GM19328 (cell line): ENCODE data around the gene AGAP1.

Experiments used
- ATAC-seq: cut with Tn5 transposase; IDR thresholded peaks from one replicate; pipeline ENCODE4 v1.9.1; 2021; ENCODE audit warnings: mild to moderate bottlenecking, moderate library complexity; ENCODE audit not compliant: unreplicated experiment

The AGAP1 gene

DNA sequence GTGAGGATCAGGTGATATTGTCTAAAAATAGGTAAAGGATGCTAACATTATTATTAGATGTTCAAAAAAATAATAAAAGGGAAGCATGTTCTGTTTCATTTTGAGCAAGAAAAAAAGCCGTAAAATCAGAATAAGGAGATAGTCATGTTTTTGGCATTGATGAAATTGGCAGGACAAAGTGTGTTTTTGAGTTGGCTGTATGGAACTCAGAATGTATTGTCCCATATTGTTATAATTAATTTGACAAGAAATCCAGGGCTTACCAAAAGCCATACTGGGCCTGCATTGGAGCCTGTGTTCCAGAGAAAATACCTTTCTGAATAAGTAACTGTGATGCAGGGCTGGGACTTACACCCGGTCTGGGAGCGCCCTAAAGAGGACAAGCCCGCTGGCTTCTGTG, 232.0 kb downstream of the AGAP1 start:
- no peak for ATAC-seq

DNA sequence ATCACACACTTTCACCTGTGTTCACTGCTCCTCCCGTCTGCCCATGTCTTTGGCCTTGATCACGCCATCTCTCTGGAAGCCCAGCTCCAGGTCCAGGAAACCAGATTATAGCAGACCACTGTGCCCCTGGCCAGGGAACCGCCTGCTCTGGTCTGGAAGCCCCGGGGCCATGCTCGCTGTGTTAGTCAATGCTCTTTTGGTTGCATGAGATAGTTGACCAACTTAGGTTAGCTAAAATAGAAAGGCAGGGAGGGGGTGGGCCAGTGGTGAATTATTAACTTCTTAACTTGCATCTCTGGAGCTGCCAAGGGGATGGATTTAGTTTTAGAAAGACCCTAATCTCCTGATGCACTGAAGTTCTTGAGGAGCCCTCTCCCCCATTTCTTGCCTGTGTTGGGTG, 232.7 kb downstream of the AGAP1 start:
- ATAC-seq = no peak

DNA sequence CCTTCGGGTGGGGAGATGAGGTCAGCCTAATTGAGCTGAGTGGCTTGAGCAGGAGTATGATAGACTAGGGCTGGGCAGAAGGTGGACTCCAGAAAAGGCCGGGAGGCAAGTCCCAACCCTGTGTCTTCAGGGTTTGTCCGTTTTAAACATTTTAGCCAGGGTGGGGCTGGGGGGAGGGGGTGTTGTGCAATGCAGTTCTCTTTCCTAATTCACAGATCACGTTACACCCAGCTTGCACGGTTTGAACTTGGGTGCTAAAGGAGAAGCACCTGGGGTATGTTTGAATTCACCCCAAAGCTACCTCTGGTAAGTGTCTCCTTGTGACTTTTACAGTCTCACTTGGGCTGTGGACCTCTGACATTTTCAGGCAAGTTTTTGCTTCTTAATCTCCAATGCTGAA, 233.3 kb downstream of the AGAP1 start:
- ATAC-seq = no peak

DNA sequence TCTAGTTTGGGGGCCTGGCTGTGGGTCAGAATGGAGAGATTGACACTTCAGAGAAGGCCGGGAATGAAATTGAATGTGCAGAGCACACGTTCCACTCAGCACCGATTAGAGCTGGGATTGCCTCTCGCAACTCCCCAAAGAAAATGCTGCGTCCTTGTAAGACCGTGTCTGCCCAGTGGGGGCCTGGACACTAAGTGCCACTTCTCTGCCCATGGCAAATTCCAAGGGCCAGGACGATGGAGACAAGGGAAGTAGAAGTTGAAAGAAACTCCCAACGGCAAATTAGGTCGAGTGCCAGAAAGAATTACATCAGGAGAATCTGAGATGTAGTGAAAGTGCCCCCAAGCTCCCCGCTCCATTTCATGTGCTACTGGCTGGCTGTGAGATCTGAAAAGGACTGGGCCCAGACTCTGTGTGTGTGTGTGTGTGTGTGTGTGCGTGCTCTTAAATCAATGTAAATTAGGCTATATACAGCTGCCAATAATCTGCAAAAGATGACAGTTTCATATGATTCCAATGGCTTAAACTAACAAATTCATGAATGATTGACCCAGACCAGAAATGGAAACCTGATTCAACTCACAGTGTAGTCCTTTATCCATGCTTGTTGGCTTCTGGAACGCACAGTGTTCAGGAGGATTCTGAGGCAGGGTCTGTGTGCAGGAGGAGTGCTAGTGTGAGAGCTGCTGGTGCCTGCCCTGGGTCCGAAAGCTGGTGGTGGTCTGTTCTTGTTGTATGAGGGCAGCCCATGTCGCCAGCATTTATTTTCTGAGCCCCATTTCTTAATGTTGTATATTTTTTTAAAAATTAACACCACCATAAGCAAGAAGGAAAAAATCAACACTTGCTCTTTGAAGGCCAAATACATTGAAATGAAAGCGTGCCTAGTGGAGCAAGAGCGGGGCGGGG, 234.3 kb downstream of the AGAP1 start:
- no peak for ATAC-seq

DNA sequence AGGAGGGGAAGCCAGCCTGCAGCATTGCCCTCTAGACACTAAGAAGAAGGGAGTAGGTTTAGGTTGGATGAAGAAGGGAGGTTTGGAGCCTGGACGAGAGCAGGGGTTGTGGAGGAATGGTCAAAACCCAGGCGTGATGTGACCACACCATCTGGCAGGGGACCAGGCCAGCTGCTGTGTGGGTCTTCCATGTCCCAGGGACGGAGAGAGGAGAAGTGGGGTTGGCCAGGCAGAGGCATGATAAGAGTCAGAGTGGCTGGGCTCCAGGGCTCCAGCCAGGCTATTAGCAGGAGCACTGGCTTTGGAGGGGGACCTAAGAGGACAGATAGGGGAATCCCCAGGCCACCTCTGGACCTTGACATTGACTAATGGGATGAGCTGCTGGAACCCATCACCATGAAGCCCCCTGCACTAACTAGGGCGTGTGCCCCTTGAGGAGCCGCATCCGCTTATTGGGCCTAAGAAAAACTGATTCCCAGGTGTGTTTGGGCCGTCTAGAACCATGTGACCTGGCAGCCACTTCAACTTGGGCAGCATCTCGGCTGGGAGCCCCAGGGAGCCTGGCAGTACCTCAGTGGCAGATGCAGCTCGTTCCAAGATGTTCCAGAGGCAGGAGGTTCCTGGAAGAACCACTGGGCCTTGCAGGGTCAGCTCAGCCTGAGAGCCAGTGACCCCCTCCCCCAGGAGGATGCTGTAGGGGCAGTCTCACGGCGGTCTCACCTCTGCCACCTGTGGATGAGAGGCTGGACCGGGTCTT, 235.1 kb downstream of the AGAP1 start:
- no peak for ATAC-seq

DNA sequence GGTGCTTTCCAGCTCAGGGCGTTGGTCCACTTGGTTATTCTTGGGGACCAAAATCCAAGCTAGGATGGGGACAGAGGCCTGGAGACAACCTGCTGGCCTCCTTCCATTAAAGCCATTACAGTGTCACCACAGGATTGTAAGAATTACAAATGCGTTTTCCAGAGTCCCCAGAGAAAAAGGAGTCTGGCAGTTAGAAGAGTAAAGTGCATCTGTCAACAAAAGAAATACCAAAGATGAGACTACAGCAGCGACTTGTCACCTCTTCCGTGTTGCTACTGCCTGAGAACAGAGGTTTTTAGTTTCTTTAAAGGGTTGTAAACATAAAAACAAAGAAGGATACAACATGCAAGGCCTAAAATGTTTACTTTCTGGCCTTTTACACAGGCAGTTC, 235.7 kb downstream of the AGAP1 start:
- ATAC-seq = no peak

DNA sequence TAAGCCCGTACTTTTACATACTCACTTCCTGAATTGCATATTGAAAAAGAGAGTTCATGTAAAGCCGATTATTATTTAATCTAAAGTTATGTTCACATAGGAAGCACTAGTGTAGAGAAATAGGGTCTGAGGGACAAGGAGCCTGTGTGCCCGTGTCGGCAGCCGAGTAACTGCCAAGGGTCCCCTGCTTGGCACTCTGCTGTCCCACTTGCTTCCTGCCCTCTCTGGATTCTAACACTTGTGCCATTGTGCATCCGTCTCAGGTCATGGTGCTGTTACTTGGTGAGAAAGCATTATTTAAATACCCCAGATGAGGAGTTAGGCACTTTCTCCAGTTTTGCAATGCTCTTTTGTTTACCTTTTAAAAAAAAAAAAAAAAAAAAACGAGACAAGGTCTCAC, 236.3 kb downstream of the AGAP1 start:
- no peak for ATAC-seq

DNA sequence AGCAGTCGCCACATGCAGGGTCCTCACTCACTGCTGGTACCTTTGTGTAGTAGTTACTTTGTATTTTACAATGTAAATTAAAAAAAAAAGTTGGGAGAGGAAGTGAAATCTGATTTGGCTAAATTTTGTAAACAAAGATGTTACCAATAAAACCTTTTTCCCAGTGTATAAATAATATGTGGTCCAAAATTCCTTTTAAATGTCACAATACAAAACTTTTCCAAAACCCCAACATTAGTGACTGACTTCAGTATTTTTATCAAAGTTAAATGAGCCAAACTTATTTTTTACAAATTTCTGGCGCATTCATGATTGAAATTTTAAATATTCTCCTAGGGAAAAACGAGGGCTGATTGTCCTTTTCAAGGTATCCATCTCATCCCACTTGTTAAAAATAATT, 239.9 kb downstream of the AGAP1 start:
- no peak for ATAC-seq

DNA sequence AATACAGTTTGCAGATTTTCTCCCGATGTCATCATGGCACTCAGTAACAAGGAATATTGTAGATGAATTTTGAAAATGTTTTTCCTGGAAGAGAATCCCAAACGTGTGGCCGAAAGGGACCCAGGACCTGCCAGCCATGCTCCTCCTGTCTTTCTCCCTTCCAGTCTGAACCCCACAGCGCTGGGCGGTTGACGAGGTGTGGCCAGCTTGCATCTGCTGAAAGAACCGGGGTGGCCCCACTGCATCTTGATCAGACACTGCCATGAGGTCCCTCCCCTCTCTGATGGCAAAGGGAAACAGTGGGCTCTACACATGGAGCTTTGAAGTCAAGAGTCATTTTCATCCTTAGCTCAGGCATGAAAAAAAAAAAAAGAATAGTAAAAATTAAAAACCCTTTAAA, 240.3 kb downstream of the AGAP1 start:
- no peak for ATAC-seq

DNA sequence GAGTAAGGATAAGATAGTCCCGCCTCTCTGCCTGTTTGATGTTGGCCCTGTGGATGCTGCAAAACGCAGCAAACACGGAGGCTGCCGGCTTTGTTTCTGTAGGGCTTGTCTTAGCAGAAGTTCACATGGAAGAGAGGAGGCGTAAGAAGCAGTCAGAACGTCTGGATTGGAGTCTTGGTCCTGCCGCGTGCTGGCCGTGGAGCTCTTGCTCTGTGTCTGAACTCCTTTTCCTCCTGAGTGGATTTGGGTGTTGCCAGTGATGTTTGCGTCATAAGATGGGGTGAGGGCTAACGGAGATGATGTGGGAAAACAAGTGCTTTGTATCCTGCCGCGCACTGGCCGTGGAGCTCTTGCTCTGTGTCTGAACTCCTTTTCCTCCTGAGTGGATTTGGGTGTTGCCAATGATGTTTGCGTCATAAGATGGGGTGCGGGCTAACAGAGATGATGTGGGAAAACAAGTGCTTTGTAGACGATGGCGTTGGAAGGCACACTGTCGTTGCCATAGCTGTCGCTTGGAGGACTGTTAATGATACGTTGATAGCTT, 240.9 kb downstream of the AGAP1 start:
- ATAC-seq = no peak

DNA sequence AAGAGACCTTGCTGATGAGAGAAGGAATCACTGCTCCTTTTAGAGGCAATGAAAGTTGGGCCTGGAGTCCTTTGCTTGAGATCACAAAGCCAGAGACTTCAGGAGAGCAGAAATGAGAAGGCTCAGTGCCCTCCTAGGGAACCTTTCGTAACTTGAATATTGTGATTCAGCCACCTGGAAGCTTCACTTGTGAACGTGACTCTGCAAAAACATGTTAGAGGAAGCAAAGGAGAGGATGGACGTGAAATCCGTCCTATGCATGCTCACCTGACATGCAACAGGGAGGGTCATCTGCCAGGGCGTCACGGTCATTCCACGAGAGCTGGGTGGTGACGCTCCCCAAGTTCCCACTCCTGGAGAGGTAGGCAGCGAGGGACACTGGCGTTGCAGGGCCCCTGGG, 243.6 kb downstream of the AGAP1 start:
- ATAC-seq = no peak

DNA sequence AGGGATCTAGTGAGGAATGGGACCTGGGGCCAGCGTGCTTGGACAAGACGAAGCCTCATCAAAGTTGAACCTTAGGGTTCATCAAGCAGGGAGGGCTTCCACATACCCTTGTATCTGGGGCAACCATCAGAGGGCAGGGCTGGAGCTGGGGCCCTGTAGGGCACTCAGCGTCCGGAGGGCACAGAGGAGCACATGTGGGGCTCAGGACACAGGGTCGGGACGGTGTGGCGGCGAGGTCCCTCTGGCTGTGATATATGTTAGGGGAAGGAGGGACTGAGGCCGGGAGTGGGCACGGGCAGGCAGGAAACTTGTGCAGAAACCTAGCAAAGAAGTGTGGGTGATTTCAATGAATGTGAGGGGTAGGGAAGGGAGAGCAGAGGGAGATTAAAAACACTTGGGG, 244.0 kb downstream of the AGAP1 start:
- no peak for ATAC-seq

DNA sequence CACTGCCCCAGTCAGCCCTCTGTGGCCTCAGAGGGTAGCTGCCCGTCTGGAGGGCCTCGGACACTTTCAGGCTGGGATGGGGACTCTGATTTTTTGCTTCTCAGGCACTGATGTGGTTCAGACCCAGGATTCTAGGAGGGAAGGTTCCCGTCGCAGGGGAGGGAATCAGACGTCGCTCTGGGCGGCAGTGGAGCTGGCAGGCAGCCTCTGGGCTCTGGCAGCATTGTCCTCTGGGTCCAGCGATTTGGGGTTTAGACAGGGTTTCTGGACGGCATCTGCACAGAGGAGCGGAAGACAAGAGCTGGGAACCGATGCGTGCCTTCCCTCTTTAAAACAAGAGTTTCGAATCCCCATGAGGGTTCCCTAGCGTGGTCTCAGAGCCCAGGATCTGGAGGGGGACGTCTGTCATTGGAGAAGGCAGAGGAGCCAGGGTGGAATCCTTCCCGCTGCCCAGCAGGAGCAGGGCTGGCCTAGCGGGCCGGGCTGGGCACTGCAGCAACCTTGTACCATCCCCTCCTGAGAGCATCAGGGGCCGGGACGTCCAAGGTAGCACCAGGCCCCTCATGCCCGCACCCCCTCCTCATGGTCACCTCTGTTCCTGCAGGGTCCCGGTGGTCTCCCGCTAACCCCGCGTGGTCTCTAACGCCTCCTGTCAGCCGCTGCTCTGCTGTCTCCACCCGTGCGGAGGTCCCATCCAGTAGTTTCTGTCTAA, 246.0 kb downstream of the AGAP1 start:
- no peak for ATAC-seq

DNA sequence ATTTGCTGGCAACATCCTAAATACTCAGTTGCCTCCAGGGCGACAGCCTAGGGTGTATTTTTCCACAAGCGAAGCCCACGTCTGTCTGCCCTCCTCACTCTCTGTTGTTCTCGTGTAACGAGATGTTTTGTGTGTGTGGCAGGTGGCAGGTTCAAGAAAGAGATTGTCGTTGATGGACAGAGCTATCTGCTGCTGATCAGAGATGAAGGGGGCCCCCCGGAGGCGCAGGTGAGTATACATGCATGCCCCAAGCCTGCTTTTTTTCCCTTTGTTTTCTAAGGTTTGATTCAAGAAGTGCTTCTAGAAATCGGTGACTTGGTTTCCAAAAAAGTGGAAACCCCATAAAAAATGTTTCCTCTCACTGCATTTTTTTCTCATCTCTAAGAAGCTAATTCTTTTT, 247.0 kb downstream of the AGAP1 start:
- ATAC-seq = no peak

DNA sequence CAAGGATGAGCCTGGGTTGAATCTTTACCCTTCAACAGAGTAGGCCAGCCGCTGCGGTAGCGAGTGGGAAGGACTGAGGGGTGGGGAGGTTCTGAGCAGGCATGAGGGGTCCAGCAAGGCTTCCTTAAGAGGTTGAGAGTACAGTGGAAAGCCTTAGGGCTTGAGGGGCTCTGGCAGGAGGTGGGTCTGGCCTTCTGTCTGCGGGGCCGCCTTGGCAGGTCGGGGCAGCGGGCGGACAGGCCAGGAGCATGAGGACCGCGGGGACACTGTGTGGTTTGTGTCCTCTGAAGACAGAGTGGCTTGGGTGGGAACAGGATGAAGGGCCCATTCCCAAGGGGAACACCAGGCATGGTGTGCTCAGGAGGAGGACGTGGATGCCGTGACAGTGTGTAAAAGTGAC, 250.3 kb downstream of the AGAP1 start:
- no peak for ATAC-seq

DNA sequence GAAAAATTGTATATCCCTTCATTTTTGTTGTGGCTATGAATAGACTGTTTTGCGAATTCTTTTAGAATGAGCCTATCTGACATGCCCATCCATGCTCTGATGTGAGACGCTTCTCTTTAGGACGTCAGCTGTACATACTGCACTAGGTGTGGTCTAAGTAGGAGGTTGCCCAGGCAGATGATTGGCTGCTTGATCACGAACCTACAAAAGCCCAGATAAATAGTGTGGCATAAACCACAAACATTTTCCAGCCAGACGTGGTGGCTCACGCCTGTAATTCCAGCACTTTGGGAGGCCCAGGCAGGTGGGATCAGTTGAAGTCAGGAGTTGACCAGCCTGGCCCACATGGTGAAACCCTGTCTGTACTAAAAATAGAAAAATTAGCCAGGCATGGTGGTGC, 251.8 kb downstream of the AGAP1 start:
- no peak for ATAC-seq

DNA sequence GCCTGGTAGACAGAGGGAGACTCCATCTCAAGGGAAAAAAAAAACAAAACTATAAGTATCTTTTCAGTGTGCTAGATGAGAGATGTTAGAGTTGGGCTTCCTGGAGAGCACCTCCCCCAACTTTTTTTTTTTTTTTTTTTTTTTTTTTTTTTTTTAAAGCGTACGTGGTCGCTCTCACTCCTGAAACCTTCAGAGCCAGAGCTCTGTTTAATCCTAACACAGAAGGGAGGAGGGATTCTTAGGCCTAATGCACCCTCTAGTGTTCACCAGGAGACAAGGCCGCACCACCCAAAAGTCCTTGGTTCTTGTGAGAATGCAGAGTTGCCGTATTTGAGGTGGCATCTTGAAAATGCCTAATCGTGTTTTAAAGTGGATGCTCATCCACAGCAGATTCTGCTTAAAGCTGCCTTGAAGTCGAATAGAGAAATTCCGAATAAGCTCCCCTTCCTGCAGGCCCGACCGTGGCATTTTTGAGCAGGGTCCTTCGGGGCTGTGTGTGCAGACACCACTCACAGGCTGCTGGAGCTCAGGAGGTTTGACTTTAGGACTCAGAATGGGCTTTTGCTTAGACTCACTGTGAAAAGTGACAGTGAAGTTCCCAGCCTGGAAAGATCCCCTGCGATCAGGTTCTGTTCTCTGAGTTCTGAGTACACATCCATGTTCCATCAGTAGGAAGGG, 252.6 kb downstream of the AGAP1 start:
- ATAC-seq = no peak

DNA sequence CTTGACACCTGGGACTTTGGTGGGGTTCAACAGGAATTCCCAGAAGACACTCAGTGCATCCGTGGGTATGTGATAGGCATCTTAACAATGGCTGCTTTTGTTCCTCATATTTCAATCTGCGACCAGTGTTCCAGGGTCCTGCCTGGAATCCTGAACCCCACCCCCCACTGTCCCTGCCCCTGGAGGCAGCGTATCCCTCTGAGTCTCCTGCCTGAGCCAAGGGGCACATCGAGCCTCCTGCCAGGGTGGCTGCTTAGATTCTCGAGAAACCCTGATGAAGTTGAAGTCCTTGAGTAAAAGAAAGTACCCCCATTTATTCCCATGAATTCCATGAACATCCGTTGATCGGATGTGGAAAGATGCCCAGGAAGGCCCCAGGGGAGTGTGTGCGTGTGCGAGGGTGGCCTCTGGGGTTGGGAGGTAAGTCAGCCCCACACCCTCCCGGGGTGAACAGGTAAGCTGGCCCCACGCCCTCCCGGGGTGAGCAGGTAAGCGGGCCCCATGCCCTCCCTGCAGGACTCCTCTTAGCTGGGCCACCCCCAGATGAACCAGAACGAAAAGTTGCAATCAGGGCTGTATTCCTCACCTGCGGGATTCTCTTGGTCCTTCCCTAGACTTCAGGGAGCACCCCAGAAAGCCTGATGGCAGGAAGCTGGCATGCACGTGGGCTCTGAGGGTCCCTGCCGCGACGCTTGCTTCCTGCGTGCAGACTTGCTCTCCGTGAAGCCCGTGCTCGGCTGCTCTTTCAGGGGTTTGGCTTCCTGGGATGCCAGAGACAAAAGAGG, 253.3 kb downstream of the AGAP1 start:
- ATAC-seq = no peak

DNA sequence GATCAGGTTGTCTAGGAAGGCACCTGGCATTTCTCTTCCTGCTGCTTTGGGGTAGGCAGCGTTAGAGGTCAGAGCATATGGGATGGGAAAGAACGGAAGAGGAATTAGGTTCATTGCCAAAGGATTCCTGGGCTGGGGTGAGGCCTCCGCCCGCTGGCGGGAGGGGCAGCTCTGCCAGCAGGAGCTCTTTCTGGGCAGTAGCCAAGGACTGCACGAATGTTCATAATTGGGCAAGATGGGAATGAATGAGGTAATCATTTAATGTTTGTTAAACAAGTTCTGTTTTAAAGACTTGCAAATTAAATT, 253.9 kb downstream of the AGAP1 start:
- ATAC-seq = no peak

DNA sequence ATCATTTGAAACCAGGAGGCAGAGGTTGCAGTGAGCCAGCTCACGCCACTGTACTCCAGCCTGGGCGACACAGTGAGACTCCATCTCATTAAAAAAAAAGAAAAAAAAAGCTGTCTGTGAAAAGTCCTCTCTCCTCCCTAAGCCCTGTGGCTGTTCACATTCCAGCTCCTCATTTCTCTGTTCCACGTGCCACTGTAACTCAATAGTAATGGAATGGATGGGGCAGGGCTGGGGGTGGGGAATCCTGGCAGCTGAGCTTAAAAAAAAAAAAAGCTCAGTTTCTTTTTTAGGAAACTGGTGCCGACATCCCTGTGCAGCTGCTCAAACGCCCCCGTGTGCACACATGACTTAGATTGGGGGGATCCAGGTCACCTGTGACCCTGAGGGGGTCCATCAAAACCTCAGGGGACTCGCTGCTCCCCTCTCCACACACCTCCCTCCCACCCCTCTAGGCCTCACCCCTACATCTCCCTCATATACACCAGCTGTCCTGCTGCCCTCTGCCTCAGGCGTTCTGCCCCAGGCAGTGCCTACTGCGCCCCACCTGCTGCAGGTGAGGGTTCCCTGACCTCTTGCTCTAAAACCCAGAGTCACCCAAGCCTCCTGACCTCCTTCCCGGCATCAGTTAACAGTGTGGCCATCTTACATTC, 255.4 kb downstream of the AGAP1 start:
- no peak for ATAC-seq
